Subcutaneous abdominal adipose tissue (tissue), 5 donors: Measurements from ENCODE around the gene RBM4.

Source experiments
- H3K27ac ChIP-seq: one replicate; pipeline ENCODE4 v1.7.0; 2013; ENCODE audit warnings: low read depth, mild to moderate bottlenecking, inconsistent platforms, low read length, moderate library complexity
- H3K27me3 ChIP-seq, 5 donors: one replicate each; pipeline ENCODE4 v1.7.0; 2013; ENCODE audit warnings: low read length in 5 of 5, inconsistent platforms in 1 of 5; ENCODE audit not compliant: control insufficient read depth in 5 of 5, insufficient read depth in 4 of 5
- H3K36me3 ChIP-seq, 5 donors: one replicate each; pipeline ENCODE4 v1.7.0; 2013; ENCODE audit warnings: low read length in 5 of 5; ENCODE audit not compliant: control insufficient read depth in 5 of 5, insufficient read depth in 5 of 5
- H3K4me1 ChIP-seq, 5 donors: one replicate each; pipeline ENCODE4 v1.7.0; 2013; ENCODE audit warnings: low read length in 5 of 5, mild to moderate bottlenecking in 3 of 5, moderate library complexity in 1 of 5; ENCODE audit not compliant: control insufficient read depth in 5 of 5, insufficient read depth in 5 of 5
- H3K4me3 ChIP-seq, 5 donors: one replicate each; pipeline ENCODE4 v1.7.0; 2013; ENCODE audit warnings: low read length in 5 of 5, low read depth in 1 of 5
- H3K9ac ChIP-seq, 5 donors: one replicate each; pipeline ENCODE4 v1.7.0; 2013; ENCODE audit warnings: low read length in 5 of 5, mild to moderate bottlenecking in 4 of 5, moderate library complexity in 3 of 5
- H3K9me3 ChIP-seq, 5 donors: one replicate each; pipeline ENCODE4 v1.7.0; 2013; ENCODE audit warnings: low read length in 5 of 5; ENCODE audit not compliant: control insufficient read depth in 5 of 5
- donor health status: healthy.
- donor health status: healthy.
- donor health status: healthy.
- donor health status: healthy.
- donor health status: healthy.

The RBM4 gene

DNA sequence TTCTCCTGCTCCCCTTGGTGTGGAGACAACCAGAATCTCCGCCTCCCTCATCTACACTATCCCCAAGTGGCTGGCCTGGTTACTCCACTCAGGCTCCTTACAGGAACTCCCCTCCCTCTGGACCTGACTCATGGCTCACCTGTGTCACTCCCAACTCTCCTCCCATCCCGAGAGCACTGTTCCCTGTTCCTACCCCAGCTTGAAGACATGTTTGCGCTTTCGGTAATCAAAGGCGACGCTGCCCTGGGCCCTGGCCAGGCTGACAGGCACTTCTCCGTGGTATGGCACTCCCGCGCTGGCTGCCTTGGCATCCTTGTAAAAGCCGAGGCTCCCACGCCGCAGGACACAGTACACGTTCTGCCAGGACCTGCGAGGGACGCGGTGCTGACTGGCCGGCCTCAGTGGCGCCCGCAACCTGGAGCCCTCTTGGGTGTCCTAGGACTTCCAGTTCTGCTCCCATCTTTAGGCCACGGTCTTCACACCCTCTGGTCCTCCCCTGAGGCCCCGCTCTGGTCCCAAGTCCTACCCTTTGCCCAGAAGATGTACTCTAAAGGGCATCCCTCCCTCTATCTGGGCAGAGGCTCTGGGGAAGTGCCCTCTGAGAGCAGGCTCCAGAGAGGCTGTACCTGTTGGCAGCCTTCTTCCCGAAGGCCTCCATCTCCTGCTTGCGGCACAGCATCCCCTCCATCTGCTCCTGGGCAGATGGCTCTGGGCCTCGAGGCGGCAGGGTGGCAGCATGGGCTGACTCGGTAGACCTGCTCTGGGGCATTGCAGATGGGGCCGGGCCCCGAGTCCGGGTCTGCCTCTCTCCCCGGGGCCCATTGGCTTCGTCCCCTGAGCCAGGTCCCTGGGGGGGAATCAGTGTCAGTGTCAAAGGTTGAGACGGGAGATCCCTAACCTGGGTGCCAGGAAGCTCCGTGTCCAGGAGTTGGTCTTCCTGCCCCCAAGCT lies 48.6 kb downstream of the RBM4 start:
- Histone ChIP-seq H3K9ac (no peak overlapping the region), H3K27me3 (peaks cover 0 to 3% (median 0%) of the 10 kb centered on the region in 5 donors), H3K4me3 (no peak overlapping the region), H3K4me1 (no peaks in the 10 kb centered on the region), H3K9me3 (no peaks in the 10 kb centered on the region), H3K36me3 (peaks cover 0 to 8% (median 0%) of the 10 kb centered on the region in 5 donors), H3K27ac (no peak overlapping the region)

DNA sequence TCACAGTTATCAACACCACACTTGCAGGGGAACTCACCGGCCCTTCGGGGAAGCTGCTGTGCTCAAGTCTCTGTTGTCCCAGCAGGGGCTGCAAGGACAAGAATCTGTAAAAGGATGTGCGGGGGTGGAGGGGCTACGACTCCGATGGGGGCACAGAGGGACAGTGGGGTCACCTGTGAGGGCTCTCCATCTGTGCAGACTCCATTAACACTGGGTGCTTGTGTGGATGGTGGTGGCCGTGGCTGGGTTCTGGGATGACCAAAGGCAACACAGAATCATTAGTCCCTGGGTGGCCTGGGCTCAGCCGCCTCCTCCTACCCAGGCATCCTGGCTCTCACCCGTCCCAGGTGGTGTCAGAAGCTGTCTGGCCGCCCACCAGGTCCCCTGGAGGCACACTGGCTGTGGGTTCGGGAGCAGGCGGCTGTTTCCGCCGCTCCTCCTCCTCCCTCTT lies 49.4 kb downstream of the RBM4 start:
- no peaks in the 10 kb centered on the region for H3K4me1 ChIP-seq
- H3K27ac ChIP-seq: no peak overlapping the region
- peaks cover 0 to 8% (median 0%) of the 10 kb centered on the region in 5 donors for H3K36me3 ChIP-seq
- peaks cover 0 to 3% (median 0%) of the 10 kb centered on the region in 5 donors for H3K27me3 ChIP-seq
- H3K9ac ChIP-seq: no peak overlapping the region
- H3K4me3 ChIP-seq: no peak overlapping the region
- H3K9me3 ChIP-seq: no peaks in the 10 kb centered on the region

DNA sequence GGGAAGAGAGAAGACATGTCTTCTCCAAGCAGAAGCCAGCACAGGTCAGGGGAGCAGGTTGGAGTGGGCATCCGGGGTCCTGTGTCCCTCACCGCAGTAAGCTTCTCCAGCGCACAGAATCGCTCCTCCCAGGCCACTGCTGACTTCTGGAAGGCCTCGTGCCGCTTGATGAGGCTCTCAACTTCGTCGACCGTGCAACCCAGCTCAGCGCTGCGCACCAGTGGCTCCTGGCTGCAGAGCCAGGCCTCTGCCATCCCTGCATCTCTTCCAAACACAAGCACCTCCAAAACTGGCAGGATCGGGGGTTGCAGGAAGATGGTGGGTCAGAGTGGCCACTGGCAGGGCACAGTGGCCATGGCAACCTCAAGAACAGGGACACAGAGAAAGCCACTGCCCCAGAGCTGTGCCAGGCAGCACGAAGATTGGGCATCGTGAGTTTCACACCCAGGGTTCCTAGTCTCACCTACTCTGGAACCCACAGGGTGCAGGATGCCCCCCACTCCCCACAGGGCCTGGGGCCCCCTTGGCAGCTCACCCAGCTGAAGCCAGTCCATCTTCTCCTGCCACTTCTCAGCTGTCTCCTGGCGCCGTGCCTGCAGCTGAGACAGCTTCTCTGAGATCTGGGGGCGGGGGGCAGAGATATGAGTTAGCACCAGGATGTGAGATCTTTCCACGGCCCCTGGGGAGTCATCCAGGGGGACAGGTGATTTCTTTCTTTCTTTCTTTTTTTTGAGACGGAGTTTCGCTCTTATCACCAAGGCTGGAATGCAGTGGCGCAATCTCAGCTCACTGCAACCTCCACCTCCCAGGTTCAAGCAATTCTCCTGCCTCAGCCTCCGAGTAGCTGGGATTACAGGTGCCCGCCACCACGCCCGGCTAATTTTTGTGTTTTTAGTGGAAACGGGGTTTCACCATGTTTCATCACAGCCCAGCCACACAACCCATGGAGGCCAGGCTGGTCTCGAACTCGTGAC lies 50.3 kb downstream of the RBM4 start:
- H3K9me3 ChIP-seq: no peaks in the 10 kb centered on the region
- H3K27ac ChIP-seq: no peak overlapping the region
- H3K27me3 ChIP-seq: peaks cover 0 to 3% (median 0%) of the 10 kb centered on the region in 5 donors
- H3K4me1 ChIP-seq: no peaks in the 10 kb centered on the region
- H3K36me3 ChIP-seq: peaks cover 0 to 8% (median 0%) of the 10 kb centered on the region in 5 donors
- H3K4me3 ChIP-seq: no peak overlapping the region
- H3K9ac ChIP-seq: no peak overlapping the region

DNA sequence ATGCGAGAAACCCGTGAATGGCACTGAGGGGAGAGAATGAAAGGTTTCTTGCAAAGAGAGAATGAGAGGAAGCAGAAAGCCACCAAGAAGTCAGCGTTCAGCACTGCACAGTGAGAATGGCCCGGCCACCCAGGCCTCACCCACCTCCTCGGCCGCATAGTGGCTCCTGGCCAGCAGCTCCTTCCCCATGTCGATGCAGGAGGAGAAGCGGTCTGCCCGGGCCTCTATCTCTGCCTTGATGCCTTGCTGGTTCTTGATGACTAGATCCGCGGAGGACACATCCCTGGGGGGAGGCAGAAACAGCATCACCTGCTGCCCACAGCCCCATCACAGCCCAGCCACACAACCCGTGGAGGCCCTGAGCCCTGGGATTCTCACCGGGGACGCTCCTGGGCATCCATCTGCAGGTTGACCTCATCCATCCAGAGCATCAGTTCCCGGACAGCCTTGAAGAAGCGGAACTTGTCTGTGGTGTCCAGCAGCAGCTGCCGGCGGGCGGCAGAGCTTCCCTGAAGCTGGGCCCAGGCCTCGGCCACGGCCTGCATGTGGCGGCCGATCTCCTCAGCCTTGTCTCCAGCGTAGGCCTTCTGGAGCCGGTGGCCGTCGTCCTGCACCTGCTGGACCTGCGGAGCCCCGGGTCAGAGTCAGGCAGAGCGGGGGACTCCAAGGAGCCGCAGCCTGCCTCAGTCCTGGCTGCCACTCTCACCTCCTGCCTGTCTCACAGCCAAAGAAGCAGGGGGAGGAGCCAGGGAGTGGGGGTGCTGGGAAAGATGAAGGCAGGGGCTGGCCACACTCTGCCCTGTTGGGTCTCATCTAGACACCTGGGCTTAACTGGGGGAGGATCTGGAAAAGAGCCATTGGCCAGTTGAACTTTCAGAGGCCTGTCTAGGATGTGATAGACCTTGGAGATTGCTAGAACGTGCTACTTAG lies 51.4 kb downstream of the RBM4 start:
- peaks cover 0 to 2% (median 0%) of the 10 kb centered on the region in 5 donors for H3K4me1 ChIP-seq
- H3K27me3 ChIP-seq: peaks cover 0 to 3% (median 0%) of the 10 kb centered on the region in 5 donors
- no peak overlapping the region for H3K9ac ChIP-seq
- H3K27ac ChIP-seq: no peak overlapping the region
- peaks cover 0 to 8% (median 0%) of the 10 kb centered on the region in 5 donors for H3K36me3 ChIP-seq
- H3K9me3 ChIP-seq: no peaks in the 10 kb centered on the region
- no peak overlapping the region for H3K4me3 ChIP-seq

DNA sequence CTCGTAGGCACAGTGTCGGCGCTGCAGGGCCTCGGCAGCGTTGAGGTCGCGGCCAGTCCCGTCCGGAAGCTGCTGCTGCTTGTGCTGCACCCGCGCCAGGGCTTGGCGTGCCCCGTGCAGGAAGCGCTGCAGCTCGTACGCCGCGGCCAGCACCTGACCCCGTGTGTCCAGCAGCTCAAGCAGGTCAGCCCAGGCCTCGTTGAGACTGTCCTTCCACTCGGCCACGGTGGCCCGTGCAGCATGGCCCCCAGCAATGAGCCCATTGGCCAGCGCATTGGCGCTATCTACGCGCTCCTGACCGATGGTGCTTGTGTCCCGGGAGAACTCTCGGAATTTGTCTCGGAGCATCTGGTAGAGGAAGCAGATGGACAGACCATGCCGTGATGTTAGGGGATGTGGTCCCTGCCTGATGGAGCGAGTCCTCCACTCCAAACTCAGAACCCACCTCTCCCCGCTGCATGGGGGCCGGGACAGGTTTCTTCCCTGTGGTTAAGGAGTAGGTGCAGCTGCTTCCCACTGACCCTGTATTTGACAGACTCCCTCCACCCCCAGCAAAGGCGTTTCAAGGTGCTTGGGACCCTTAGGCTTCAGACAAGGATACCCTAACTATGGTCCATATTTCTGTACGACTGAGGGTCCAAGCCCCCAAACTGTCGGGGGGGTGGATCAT lies 52.9 kb downstream of the RBM4 start:
- no peak overlapping the region for H3K9ac ChIP-seq
- peaks cover 0 to 3% (median 0%) of the 10 kb centered on the region in 5 donors for H3K27me3 ChIP-seq
- peaks cover 0 to 2% (median 0%) of the 10 kb centered on the region in 5 donors for H3K4me1 ChIP-seq
- peaks cover 0 to 8% (median 0%) of the 10 kb centered on the region in 5 donors for H3K36me3 ChIP-seq
- no peak overlapping the region for H3K27ac ChIP-seq
- no peaks in the 10 kb centered on the region for H3K9me3 ChIP-seq
- H3K4me3 ChIP-seq: no peak overlapping the region

DNA sequence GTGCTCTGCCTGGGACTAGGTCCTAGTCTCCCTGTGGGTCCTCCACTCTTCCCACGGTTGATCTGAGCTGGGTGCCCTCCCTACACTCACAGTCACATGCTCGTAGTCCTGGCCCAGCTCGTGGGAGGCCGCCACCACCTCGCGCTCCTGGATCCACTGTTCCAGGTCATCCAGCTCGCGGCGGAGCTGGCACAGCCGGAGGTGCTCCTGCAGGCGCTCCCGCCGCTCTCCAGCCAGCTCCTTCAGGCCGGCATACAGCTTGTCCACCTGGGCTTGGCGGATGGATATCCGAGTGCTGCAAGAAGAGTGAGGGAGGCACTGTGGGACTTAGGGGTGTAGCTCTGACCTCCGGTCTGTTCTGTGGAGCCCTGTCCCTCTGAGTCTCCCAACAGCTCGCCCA lies 53.9 kb downstream of the RBM4 start:
- peaks cover 0 to 3% (median 0%) of the 10 kb centered on the region in 5 donors for H3K27me3 ChIP-seq
- peaks cover 0 to 8% (median 0%) of the 10 kb centered on the region in 5 donors for H3K36me3 ChIP-seq
- H3K4me3 ChIP-seq: no peak overlapping the region
- no peaks in the 10 kb centered on the region for H3K9me3 ChIP-seq
- no peak overlapping the region for H3K27ac ChIP-seq
- H3K9ac ChIP-seq: no peak overlapping the region
- peaks cover 0 to 2% (median 0%) of the 10 kb centered on the region in 5 donors for H3K4me1 ChIP-seq

DNA sequence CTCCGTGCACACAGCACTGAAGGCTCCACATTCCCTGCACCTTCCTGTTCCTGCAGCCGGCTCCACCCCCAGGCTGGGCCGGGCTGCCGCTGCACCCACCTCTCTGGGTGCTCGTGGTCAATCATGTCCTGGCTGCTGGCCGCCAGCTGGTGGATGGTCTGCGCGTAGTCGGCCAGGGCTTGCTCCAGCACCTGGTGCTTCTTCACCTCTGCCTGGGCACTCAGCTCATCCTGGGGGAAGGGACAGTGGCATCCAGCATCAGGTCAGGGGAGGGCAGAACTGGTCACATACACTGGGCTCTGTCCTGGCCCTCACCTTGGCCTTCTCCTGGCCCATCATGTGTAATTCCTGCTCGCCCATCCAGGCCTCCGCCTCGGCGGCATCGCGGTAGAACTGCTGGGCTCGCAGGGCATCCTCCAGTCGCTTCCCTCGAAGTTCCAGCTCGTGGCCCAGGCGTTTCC lies 54.4 kb downstream of the RBM4 start:
- no peak overlapping the region for H3K27ac ChIP-seq
- H3K4me1 ChIP-seq: peaks cover 0 to 2% (median 0%) of the 10 kb centered on the region in 5 donors
- no peak overlapping the region for H3K9ac ChIP-seq
- peaks cover 0 to 8% (median 0%) of the 10 kb centered on the region in 5 donors for H3K36me3 ChIP-seq
- H3K27me3 ChIP-seq: peaks cover 0 to 3% (median 0%) of the 10 kb centered on the region in 5 donors
- no peaks in the 10 kb centered on the region for H3K9me3 ChIP-seq
- H3K4me3 ChIP-seq: no peak overlapping the region

DNA sequence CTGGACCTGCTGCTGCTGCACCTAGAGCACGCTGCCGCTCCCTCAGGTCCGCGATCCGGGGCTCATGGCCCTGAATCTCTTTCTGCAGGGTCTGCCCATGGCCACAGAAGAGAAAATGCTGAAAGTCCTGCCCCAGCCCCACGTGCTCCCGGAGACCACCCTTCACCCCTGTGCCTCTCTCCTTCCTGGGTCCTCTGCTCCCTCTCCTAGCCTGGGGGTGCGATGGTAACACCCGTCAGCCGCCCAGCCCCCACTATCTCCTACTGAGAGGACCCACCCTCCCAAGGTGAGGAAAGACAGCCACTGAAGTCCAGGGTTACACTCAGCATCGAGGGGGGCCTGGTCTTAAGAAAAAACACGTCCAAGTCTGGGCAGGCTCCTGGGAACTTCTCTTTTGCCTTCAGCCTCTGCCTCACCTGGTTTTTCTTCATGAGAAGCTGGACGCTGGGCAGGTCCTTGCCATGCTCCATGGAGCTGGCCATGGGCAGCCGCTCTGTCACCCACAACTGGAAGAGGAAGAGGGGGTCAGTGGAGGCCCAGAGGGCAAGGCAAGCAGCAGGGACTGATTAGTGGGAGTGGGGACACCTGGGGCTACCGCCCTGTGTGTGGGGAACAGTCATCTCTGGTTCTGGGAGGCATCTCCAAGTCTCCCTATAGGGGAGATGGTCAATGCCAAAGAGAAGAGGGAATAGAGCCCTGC lies 55.0 kb downstream of the RBM4 start:
- Histone ChIP-seq H3K4me3 (no peak overlapping the region), H3K36me3 (peaks cover 0 to 8% (median 0%) of the 10 kb centered on the region in 5 donors), H3K9ac (no peak overlapping the region), H3K27me3 (peaks cover 0 to 3% (median 0%) of the 10 kb centered on the region in 5 donors), H3K27ac (no peak overlapping the region), H3K4me1 (peaks cover 0 to 2% (median 0%) of the 10 kb centered on the region in 5 donors), H3K9me3 (no peaks in the 10 kb centered on the region)
